ENCODE results near the gene ANKRD52.
"Not testable (repeated sequence)": the region's sequence is repeated elsewhere in the genome, so short reads cannot be mapped to it uniquely, and the experiment has no call there.

The ANKRD52 gene

DNA sequence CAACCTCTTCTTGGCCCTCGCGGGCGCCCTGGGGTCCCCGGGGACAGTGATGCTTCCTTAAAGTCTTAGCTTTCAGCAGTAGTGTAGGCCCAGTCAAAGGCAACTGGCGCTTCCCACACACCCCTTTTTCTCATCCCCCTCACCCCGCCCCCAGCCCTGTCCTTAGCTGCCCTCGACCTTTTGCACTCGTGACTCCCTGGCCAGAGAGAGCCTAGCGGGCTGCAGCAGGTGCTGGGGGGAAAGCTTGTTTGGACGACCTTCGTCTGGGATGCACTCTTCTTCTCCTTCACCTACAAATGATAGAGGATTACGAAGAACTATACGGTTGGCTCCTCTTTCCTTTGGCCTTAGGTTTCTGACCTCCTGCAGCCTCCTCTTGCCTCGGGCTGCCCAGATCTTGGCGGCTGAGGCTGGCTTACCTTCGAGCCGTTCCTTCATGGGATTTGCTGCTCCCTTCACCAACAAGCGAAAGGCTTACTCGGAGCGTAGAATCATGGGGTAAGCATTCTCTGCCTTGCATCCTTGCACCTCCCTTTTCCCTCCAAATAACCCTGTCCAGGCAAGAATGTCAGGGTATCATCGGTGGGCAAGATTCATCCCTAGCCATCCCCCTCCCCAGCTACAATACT, 9.4 kb upstream of the ANKRD52 start:
- H3K56ac ChIP-seq (ENCODE audit: low read length) = peak overlapping the region; percentile 47
- no peaks in the 10 kb centered on the region for H3K4me1 ChIP-seq (ENCODE audit: control insufficient read depth, low read depth, low read length)
- no peak overlapping the region for H4K8ac ChIP-seq (ENCODE audit: low read depth, low read length)
- no peak overlapping the region for H4K5ac ChIP-seq (ENCODE audit: low read length)
- no peak overlapping the region for H2AK5ac ChIP-seq (ENCODE audit: low read length)
- H3K4me3 ChIP-seq (ENCODE audit: low read length) = peak overlapping the region; percentile 28
- no peaks in the 10 kb centered on the region for H3K36me3 ChIP-seq (ENCODE audit: control insufficient read depth, insufficient read depth, low read length)
- H3K23ac ChIP-seq (ENCODE audit: low read length) = no peak overlapping the region
- no peaks in the 10 kb centered on the region for H3K79me2 ChIP-seq (ENCODE audit: control insufficient read depth, insufficient read depth, low read length)
- peak overlapping the region; percentile 33 for H3K9ac ChIP-seq (ENCODE audit: low read length)
- no peaks in the 10 kb centered on the region for H3K79me1 ChIP-seq (ENCODE audit: low read length)
- H2BK120ac ChIP-seq (ENCODE audit: low read depth, low read length) = no peak overlapping the region
- H2BK5ac ChIP-seq (ENCODE audit: low read length) = no peak overlapping the region
- peak; percentile 40 for DNase-seq
- H3K4ac ChIP-seq (ENCODE audit: low read depth, low read length) = no peak overlapping the region
- no peak overlapping the region for H3K18ac ChIP-seq (ENCODE audit: low read length)
- H2BK15ac ChIP-seq (replicated peaks; ENCODE audit: low read depth) = no peak overlapping the region
- no peak overlapping the region for H3K27ac ChIP-seq (ENCODE audit: low read depth, low read length)
- peak overlapping the region; percentile 20 for H3K4me2 ChIP-seq (ENCODE audit: low read length)
- no peaks in the 10 kb centered on the region for H3K27me3 ChIP-seq (ENCODE audit: insufficient read depth, low read length, poor library complexity)
- WGBS (ENCODE audit: extremely low coverage, insufficient coverage, low lambda C conversion rate) = no CpG with 5 or more reads among the region's 21 CpGs

DNA sequence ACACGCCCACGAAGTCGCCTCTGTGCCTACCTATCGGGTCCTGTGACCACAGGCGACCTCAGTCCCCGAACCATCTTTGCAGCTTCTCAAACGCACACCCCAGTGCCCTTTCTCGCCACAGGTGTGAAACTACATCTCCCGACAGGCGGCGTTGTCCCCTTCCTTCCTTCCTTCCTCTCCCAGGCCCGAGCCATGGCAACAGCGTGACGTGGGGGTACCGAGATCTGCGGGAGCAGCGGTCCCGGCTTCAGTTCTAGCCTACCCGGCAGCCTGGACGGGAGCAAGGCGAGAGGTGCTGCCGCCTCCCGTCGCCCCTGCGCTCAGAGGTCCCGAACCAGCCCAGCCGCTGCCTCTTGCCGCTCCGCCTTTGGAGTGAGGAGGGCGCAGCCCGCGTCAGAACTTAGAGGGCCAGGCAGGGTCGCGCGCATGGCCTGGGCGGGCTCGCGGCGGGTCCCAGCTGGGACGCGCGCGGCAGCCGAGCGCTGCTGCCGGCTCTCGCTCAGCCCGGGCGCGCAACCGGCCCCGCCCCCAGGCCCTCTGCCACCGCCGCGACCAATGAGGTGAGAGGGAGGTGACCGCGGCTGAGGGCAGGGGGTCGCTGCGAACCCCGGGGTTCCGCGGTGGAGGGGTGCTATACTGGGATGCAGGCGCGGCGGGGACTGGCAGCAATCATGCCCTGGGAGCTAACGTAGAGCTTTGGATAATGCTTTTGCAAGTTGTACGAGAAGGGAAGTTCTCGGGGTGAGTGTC, 8.7 kb upstream of the ANKRD52 start, which contains the start of gene COQ10A:
TSS of gene COQ10A (plus strand) at position 250 of the 750 bp plus-strand sequence. CDS start at position 427, 177 bp downstream.
- H3K79me1 ChIP-seq (ENCODE audit: low read length) = no peaks in the 10 kb centered on the region
- H2AK5ac ChIP-seq (ENCODE audit: low read length) = no peak within 1 kb of the TSS
- H3K4ac ChIP-seq (ENCODE audit: low read depth, low read length) = no peak within 1 kb of the TSS
- H3K4me2 ChIP-seq (ENCODE audit: low read length) = peak within 1 kb of the TSS; percentile 68
- peak within 1 kb of the TSS; percentile 97 for H3K56ac ChIP-seq (ENCODE audit: low read length)
- no CpG with 5 or more reads among the region's 68 CpGs for WGBS (ENCODE audit: extremely low coverage, insufficient coverage, low lambda C conversion rate)
- DNase-seq = peak; percentile 96
- H3K9ac ChIP-seq (ENCODE audit: low read length) = peak within 1 kb of the TSS; percentile 92
- no peak within 1 kb of the TSS for H2BK120ac ChIP-seq (ENCODE audit: low read depth, low read length)
- H3K36me3 ChIP-seq (ENCODE audit: control insufficient read depth, insufficient read depth, low read length) = no peaks in the 10 kb centered on the region
- peak within 1 kb of the TSS; percentile 68 for H3K27ac ChIP-seq (ENCODE audit: low read depth, low read length)
- no peaks in the 10 kb centered on the region for H3K27me3 ChIP-seq (ENCODE audit: insufficient read depth, low read length, poor library complexity)
- H3K4me3 ChIP-seq (ENCODE audit: low read length) = peak within 1 kb of the TSS; percentile 73
- H3K23ac ChIP-seq (ENCODE audit: low read length) = no peak within 1 kb of the TSS
- H3K18ac ChIP-seq (ENCODE audit: low read length) = no peak within 1 kb of the TSS
- no peaks in the 10 kb centered on the region for H3K79me2 ChIP-seq (ENCODE audit: control insufficient read depth, insufficient read depth, low read length)
- no peaks in the 10 kb centered on the region for H3K4me1 ChIP-seq (ENCODE audit: control insufficient read depth, low read depth, low read length)
- peak within 1 kb of the TSS; percentile 48 for H2BK5ac ChIP-seq (ENCODE audit: low read length)
- H4K8ac ChIP-seq (ENCODE audit: low read depth, low read length) = no peak within 1 kb of the TSS
- no peak within 1 kb of the TSS for H2BK15ac ChIP-seq (replicated peaks; ENCODE audit: low read depth)
- H4K5ac ChIP-seq (ENCODE audit: low read length) = no peak within 1 kb of the TSS

- H3K18ac ChIP-seq (ENCODE audit: low read length); H3K4ac ChIP-seq (ENCODE audit: low read depth, low read length); H3K4me1 ChIP-seq (ENCODE audit: control insufficient read depth, low read depth, low read length); H2BK120ac ChIP-seq (ENCODE audit: low read depth, low read length); H3K79me2 ChIP-seq (ENCODE audit: control insufficient read depth, insufficient read depth, low read length); H2AK5ac ChIP-seq (ENCODE audit: low read length); H4K8ac ChIP-seq (ENCODE audit: low read depth, low read length); H3K79me1 ChIP-seq (ENCODE audit: low read length); DNase-seq; H2BK15ac ChIP-seq (replicated peaks; ENCODE audit: low read depth); H4K5ac ChIP-seq (ENCODE audit: low read length); H3K27me3 ChIP-seq (ENCODE audit: insufficient read depth, low read length, poor library complexity); H2BK5ac ChIP-seq (ENCODE audit: low read length); H3K36me3 ChIP-seq (ENCODE audit: control insufficient read depth, insufficient read depth, low read length); H3K23ac ChIP-seq (ENCODE audit: low read length); H3K27ac ChIP-seq (ENCODE audit: low read depth, low read length): not testable (repeated sequence)
- Histone ChIP-seq H3K9ac (ENCODE audit: low read length) (peak overlapping the region; percentile 92), H3K4me2 (ENCODE audit: low read length) (peak overlapping the region; percentile 68), H3K56ac (ENCODE audit: low read length) (peak overlapping the region; percentile 97), H3K4me3 (ENCODE audit: low read length) (peak overlapping the region; percentile 73)
- no CpG with 5 or more reads among the region's 16 CpGs for WGBS (ENCODE audit: extremely low coverage, insufficient coverage, low lambda C conversion rate)
These were observed 8.0 kb upstream of the ANKRD52 start for GRCh38 chr12:56266068-56266692.

DNA sequence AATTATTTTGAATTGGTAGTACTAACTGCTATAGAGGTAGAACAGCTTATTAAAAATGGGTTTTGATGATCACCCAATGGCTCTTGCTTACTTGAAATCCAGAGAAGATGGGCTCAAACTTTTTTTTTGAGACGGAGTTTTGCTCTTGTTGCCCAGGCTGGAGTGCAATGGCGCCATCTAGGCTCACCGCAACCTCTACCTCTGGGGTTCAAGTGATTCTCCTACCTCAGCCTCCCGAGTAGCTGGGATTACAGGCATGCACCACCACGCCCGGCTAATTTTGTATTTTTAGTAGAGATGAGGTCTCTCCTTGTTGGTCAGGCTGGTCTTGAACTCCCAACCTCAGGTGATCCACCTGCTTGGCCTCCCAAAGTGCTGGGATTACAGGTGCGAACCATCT, 4.8 kb upstream of the ANKRD52 start:
- H3K36me3 ChIP-seq (ENCODE audit: control insufficient read depth, insufficient read depth, low read length); H3K4me2 ChIP-seq (ENCODE audit: low read length); H3K79me1 ChIP-seq (ENCODE audit: low read length): not testable (repeated sequence)

GRCh38 chr12:56261503-56262232, 3.5 kb upstream of the ANKRD52 start:
- no peak overlapping the region for H4K5ac ChIP-seq (ENCODE audit: low read length)
- H3K79me2 ChIP-seq (ENCODE audit: control insufficient read depth, insufficient read depth, low read length) = no peaks in the 10 kb centered on the region
- H2BK15ac ChIP-seq (replicated peaks; ENCODE audit: low read depth) = no peak overlapping the region
- no peak overlapping the region for H2BK5ac ChIP-seq (ENCODE audit: low read length)
- no peak overlapping the region for H4K8ac ChIP-seq (ENCODE audit: low read depth, low read length)
- H3K27me3 ChIP-seq (ENCODE audit: insufficient read depth, low read length, poor library complexity) = no peaks in the 10 kb centered on the region
- peaks cover 5% of the 10 kb centered on the region for H3K79me1 ChIP-seq (ENCODE audit: low read length)
- no peak overlapping the region for H3K23ac ChIP-seq (ENCODE audit: low read length)
- H3K4me1 ChIP-seq (ENCODE audit: control insufficient read depth, low read depth, low read length) = peaks cover 4% of the 10 kb centered on the region
- peak; percentile 62 for DNase-seq
- no peak overlapping the region for H3K4ac ChIP-seq (ENCODE audit: low read depth, low read length)
- no peaks in the 10 kb centered on the region for H3K36me3 ChIP-seq (ENCODE audit: control insufficient read depth, insufficient read depth, low read length)
- no peak overlapping the region for H3K18ac ChIP-seq (ENCODE audit: low read length)
- no peak overlapping the region for H3K27ac ChIP-seq (ENCODE audit: low read depth, low read length)
- no peak overlapping the region for H3K9ac ChIP-seq (ENCODE audit: low read length)
- H2AK5ac ChIP-seq (ENCODE audit: low read length) = no peak overlapping the region
- 100% methylated on average over 1 of the region's 5 CpGs for WGBS (ENCODE audit: extremely low coverage, insufficient coverage, low lambda C conversion rate)
- H3K4me3 ChIP-seq (ENCODE audit: low read length) = no peak overlapping the region
- H2BK120ac ChIP-seq (ENCODE audit: low read depth, low read length) = no peak overlapping the region
- H3K56ac ChIP-seq (ENCODE audit: low read length) = no peak overlapping the region
- no peak overlapping the region for H3K4me2 ChIP-seq (ENCODE audit: low read length)

More for the DNA sequence above, 4.8 kb upstream of the ANKRD52 start:
- WGBS (ENCODE audit: extremely low coverage, insufficient coverage, low lambda C conversion rate) = no CpG with 5 or more reads among the region's 7 CpGs
- not testable (repeated sequence) for H2BK5ac ChIP-seq (ENCODE audit: low read length); H3K4me1 ChIP-seq (ENCODE audit: control insufficient read depth, low read depth, low read length); H3K79me2 ChIP-seq (ENCODE audit: control insufficient read depth, insufficient read depth, low read length); H3K9ac ChIP-seq (ENCODE audit: low read length); H3K56ac ChIP-seq (ENCODE audit: low read length); H3K4ac ChIP-seq (ENCODE audit: low read depth, low read length); DNase-seq; H4K8ac ChIP-seq (ENCODE audit: low read depth, low read length); H2BK120ac ChIP-seq (ENCODE audit: low read depth, low read length); H2AK5ac ChIP-seq (ENCODE audit: low read length); H3K18ac ChIP-seq (ENCODE audit: low read length); H3K4me3 ChIP-seq (ENCODE audit: low read length); H2BK15ac ChIP-seq (replicated peaks; ENCODE audit: low read depth); H4K5ac ChIP-seq (ENCODE audit: low read length); H3K27ac ChIP-seq (ENCODE audit: low read depth, low read length); H3K23ac ChIP-seq (ENCODE audit: low read length); H3K27me3 ChIP-seq (ENCODE audit: insufficient read depth, low read length, poor library complexity)
